Activated CD4-positive, CD25-positive, alpha-beta regulatory T cell treated with anti-CD3 and anti-CD28 coated beads, Interleukin-2, amount 50 U/mL, for 72 hours (primary cell): ENCODE measurements around the gene SIM1.

ENCODE experiments used
- DNase-seq: peaks from one replicate; pipeline ENCODE4 v3.0.0; 2021

SIM1 gene

DNA sequence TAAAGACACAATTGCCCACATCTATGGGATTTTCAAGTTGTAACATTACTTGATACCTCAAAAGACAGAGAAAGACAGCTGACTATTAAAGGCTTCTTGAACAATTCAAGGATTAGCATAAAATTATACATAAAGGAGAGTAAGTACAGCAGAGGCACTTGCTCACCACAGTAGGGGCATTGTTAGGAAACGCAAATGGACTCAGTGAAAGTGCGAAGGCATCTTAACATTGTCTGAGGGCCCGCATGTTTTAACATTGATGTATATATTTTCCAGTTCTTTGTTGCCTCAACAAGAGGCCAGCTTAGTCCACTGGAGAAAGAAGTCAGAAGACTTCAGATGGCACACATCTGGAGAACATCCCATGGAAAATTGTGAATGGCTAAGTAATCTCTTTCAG, 115.4 kb downstream of the SIM1 start:
- no peak for DNase-seq

DNA sequence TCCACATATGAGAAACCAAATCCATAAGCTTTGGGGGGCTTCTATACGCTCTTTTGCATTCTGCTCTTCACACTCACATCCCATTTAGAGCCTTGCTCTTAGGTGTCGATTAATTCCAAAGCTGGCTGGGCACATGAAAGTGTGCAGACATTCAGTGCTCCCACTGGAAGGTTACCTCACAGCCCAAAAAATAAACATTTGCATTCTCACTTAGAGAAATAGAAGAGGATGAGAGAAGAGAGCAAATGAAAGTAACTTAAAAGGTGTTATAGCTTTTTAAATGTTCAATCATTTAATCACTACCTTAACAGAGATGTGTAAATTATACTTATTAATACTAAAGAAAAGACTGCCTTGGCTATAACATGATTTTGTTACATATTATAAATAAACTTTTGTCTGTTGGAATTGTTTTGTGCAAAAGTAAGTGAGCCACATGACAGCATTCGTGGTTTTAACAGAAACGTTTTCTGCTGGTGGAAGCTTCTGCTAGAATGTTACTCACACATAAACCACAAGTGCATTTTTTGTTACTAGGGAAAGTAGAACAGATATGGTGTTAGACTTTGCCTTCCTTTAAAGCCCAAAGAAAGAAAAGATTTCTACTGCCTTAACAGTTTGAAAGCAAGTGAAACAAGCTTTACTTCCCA, 116.7 kb downstream of the SIM1 start:
- no peak for DNase-seq

DNA sequence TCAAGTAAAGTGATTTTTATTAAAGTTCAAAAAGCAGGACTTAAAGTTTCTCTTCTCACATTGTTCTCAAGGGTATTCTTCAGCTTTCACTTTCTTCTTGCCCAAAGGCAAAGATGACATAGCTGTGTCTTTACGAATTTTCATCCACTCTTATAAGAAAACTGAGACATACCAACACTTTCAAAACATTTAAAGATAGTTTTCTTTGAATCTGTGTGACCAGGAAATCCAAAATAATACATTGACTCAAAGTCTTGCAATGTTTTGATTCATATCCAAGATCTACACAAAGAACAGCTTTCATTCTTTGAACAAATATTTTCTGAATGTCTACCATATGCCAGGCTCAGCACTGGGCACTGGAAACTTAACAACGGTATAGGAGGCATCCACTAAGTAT, 117.9 kb downstream of the SIM1 start:
- DNase-seq = no peak

DNA sequence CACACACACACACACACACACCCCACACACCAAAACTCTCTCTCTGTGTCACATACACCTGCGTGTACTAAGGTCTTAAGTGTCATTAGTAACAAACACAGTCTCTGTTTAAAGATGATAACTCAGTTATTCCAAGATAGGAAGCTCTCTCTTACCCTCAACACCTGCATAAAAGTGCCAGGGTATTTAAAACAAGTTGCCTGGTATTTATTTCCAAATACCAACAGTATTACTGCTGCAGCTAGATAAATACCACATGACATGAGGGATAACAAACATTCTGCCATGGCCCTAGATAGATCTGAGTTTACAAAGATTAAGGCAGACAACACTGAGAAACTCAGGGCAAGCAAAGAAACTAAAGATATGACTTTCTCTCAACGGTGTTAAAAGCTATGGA, 118.5 kb downstream of the SIM1 start:
- DNase-seq = no peak

DNA sequence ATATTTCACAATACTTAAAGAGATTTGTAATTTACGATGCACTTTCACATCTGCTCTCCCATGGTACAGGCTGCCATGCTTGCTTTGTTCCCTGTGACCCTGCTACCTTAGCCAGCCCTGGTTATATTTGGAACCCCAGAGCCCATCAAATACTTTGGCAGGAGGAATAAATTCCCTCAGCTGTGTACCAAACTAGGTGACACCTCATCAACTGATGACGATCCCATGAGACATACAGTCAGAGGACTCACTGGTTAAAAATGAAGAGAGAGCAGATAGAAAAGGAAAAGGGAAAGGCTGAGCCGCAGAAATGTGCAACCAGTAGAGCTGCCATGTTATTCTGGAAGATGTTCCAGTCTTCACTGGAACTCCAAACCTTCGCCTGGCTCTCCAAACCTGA, 120.0 kb downstream of the SIM1 start:
- DNase-seq = no peak

DNA sequence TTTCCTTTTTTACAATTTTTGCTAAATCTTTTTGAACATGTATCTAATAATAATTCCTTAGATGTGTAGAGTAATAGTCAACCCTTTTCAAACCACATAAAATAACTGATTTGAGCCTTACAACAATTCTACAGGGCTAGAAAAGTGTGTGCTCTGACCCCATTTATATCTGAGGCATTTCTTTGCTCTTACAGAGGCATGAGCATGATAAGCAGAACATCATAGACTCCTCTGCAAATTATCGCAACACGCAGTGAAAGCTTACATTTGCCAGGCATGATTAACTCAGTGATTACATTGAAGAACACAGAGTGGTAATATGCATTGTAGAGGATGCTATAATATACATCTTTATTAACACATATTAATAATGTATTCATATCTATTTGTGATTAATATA, 120.4 kb downstream of the SIM1 start:
- DNase-seq = no peak

DNA sequence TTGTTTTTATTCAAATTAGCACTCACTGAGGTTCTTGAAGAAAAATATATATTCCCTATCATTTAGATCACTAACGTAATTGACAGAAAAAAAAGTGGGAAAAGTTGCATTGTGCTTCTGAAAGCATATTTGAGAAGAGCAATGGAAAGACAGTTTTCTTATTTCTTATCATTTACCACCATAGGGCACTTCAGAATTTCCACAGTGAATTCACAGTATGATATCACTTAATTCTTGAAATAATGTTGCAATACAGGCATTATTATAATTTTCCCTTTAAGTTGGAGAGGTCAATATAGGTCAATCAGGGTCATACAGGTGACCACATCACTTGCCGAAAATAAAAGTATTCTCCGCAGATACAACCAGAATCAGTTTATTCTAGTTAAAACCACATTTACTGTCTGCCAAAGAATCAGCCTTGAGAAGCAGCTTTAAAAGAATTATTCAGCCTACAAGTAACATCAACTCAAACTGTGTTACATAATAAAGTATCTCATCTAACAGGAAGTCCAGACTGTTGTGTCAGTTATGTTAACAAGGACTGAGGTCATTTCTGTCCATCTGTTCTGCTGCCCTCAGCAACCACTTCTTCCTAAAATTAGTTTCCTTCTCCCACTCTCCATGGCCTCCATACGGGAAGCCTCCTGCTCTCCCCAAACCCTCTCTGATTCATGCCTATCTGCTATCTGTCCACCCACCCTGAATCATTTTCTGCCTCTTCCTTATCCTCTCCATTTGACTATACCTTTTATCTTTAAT, 121.2 kb downstream of the SIM1 start:
- DNase-seq = no peak

DNA sequence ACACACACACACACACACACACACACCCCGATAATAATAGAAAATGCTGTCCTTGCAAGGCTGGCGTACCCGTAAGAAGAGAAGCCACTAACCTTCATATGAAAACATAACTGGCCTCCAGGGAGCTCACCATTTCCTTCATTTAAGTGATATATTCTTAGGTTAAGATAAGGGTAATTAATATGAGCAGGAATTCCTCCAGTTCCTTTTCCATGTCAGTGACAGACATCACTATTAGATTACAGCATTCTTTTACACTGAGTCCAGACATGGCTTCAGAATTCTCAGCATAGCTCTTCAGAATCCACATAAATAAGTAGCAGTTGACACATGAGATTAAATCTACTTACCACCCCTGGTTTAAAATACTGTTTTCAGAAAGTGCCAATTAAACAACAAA, 121.9 kb downstream of the SIM1 start:
- no peak for DNase-seq

DNA sequence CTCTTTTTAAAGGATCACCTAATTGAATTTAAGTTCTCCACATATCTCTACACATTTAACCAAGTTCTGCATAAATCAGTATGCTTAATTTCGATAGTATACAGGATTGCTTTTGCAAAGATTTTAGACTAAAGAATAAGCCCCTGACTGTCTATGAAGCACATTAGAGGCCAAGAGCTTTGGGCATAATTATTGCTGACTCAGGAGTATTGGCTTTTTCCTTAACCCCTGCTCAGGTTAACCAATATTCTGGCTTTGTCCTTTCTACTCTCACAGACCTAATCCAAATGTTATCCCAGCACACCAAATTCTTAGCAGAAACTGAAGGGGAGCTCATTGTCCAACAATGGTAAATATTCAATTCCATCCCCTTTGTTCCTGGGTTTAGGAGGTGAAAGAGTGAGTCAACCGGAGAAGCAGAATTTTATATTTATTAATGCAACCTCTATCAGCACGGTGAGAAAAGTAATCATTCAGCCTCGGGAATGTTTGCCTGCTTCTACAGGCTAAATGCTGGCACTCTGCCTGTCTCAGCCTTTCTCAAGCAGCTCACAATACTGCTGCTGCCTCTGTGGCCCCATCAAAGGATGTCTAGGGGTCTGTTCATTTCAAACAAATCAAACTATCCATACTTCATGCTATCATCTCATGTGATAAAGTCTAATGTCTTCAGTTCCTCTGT, 125.0 kb downstream of the SIM1 start:
- no peak for DNase-seq

DNA sequence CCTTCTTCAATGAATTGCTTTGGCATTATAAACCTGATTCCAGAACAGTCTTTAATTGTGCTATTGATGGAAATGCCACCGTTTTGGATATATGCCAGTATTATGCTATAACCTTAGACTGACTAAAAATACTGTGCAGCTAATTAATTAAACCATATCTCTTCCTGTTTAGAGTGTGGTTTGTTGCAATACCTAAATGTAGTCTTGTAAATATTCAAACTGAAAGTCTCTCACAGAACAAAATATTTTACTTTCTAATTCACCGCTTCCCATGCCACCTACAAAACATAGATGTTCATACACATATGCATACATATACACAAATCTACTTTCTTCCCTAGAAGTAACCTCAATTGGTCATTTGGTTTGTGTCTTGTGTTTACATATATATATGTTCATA, 126.6 kb downstream of the SIM1 start:
- no peak for DNase-seq

DNA sequence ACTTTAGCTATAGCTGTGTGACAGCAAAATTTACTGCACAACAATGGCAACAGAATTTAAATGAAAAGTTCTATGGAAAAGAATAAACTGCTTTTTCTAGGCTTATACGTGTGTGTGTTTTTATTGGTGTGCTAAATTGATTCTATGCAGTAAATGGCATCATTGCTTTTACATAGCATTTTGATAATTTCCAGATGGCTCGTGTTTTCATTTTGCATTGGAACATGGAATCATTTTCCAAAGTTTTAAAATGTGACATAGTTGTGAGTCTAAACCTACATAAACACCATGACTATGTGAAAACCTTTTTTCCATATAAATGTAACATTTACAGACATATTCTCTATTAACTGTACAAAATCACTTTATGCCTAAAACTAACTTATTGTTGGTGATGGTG, 127.8 kb downstream of the SIM1 start:
- no peak for DNase-seq

DNA sequence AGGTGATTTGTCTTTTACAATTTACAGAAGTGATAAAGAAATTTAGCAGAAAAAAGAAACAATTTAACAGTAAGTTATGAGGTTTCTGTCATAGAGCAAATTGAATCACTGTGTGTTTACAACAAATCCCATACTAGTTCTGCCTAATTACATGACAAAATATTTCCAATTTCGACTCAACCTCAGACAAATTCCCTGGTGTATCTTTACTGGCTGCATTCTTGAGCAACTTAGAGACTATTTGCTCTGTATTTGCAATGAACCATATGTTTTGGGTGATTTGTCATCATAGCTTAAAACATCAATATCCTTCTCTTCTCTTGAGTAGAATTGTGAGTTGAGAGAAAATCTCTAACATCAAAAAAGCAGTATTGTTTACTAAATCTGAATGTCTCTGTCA, 128.7 kb downstream of the SIM1 start:
- DNase-seq = no peak
